Nephron progenitor cell (in vitro differentiated cells): ENCODE measurements around the gene KDM4B.

Source experiments
- DNase-seq: peaks from one replicate; pipeline ENCODE4 v3.0.0; 2021
- H3K27ac Mint-ChIP-seq: 2 replicates; pipeline ENCODE4 v1.8.0; 2021; ENCODE audit warnings: mild to moderate bottlenecking, moderate library complexity, mixed read lengths
- H3K27me3 Mint-ChIP-seq: 2 replicates; pipeline ENCODE4 v1.8.0; 2021; ENCODE audit warnings: mild to moderate bottlenecking, low read depth, mixed read lengths; ENCODE audit not compliant: poor library complexity
- H3K36me3 Mint-ChIP-seq: 2 replicates; pipeline ENCODE4 v1.8.0; 2021; ENCODE audit warnings: low read depth, mixed read lengths
- H3K4me1 Mint-ChIP-seq: 2 replicates; pipeline ENCODE4 v1.8.0; 2021; ENCODE audit warnings: mixed read lengths
- H3K4me3 Mint-ChIP-seq: 2 replicates; pipeline ENCODE4 v1.8.0; 2021; ENCODE audit warnings: mild to moderate bottlenecking, moderate library complexity, mixed read lengths
- H3K9me3 Mint-ChIP-seq: 2 replicates; pipeline ENCODE4 v1.8.0; 2021; ENCODE audit warnings: mild to moderate bottlenecking, moderate library complexity, mixed read lengths
- TF ChIP-seq, protein P1 (sequence below): fragments of 200-600 bp; sonication (generic); IDR thresholded peaks from 2 replicates; pipeline ENCODE4 v1.5.0; 2021; ENCODE audit warnings: antibody characterized with exemption

The KDM4B gene

GRCh38 chr19:5073153-5073844, 104.4 kb downstream of the KDM4B start:
- H3K4me3 Mint-ChIP-seq = no peak overlapping the region

GRCh38 chr19:5074407-5074806, 105.5 kb downstream of the KDM4B start:
- Mint-ChIP-seq H3K9me3 (no peaks in the 10 kb centered on the region), H3K4me3 (no peak overlapping the region), H3K27me3 (no peaks in the 10 kb centered on the region), H3K27ac (no peak overlapping the region), H3K36me3 (peaks cover 17% of the 10 kb centered on the region), H3K4me1 (peaks cover 13% of the 10 kb centered on the region)
- TF ChIP-seq, protein P1, sequence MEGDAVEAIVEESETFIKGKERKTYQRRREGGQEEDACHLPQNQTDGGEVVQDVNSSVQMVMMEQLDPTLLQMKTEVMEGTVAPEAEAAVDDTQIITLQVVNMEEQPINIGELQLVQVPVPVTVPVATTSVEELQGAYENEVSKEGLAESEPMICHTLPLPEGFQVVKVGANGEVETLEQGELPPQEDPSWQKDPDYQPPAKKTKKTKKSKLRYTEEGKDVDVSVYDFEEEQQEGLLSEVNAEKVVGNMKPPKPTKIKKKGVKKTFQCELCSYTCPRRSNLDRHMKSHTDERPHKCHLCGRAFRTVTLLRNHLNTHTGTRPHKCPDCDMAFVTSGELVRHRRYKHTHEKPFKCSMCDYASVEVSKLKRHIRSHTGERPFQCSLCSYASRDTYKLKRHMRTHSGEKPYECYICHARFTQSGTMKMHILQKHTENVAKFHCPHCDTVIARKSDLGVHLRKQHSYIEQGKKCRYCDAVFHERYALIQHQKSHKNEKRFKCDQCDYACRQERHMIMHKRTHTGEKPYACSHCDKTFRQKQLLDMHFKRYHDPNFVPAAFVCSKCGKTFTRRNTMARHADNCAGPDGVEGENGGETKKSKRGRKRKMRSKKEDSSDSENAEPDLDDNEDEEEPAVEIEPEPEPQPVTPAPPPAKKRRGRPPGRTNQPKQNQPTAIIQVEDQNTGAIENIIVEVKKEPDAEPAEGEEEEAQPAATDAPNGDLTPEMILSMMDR = no peak
- DNase-seq = no peak

More at GRCh38 chr19:5073153-5073844, 104.4 kb downstream of the KDM4B start:
- DNase-seq = no peak
- Mint-ChIP-seq H3K27ac (no peak overlapping the region), H3K4me1 (peaks cover 20% of the 10 kb centered on the region), H3K36me3 (peaks cover 13% of the 10 kb centered on the region), H3K9me3 (no peaks in the 10 kb centered on the region), H3K27me3 (no peaks in the 10 kb centered on the region)
- TF ChIP-seq, protein P1 = no peak

DNA sequence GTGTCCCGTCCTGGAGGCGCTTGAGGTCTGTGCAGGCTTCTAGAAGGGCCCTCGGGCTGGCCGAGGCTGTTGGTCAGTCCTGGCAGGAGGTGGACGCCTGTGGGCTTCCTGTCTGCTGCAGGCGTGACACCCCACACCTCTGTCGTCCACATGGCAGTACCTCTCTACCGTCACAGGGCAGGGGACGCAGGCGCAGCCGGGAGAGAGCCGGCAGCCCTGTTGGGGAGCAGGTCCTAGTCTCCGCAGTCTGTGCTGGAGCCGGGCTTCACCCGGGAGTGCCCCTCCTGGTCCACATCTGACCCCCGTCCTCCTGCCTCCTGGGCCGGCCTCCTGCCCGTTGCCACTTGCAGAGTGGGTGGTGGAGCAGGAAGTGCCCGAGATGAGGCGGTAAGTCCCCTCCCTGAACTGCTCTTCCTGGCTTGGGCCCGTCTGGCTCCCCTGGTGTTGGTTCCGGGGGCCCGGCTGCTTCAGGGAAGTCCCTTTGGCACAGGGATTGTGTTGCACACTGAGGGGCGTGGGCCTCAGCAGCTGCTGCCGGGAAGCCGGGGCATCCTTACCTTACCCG, 106.0 kb downstream of the KDM4B start:
- Mint-ChIP-seq H3K4me1 (peaks cover 11% of the 10 kb centered on the region), H3K9me3 (no peaks in the 10 kb centered on the region), H3K27ac (no peak overlapping the region), H3K27me3 (no peaks in the 10 kb centered on the region), H3K4me3 (no peak overlapping the region), H3K36me3 (peaks cover 19% of the 10 kb centered on the region)
- TF ChIP-seq, protein P1 = no peak
- DNase-seq = no peak

DNA sequence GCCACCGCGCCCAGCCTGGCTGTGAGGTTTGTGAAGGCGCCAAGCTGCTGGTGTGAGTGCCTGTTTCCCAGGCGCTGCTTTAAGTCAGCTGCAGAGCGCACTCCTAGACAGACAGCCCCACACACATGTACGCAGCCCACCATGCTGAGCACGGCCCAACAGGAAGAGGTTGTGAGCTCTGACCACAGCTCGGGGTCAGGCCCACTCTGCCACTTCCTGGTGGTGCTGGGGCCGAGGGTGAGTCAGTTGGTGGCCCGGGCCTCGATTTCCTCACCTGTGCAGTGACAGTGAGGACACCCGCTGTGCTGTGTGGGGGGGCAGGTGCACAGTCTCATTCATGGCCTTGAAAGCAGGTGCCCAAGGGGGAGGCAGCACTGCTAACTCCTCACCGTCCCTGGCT, 106.7 kb downstream of the KDM4B start:
- no peak overlapping the region for H3K27ac Mint-ChIP-seq
- no peaks in the 10 kb centered on the region for H3K27me3 Mint-ChIP-seq
- peaks cover 22% of the 10 kb centered on the region for H3K36me3 Mint-ChIP-seq
- peaks cover 11% of the 10 kb centered on the region for H3K4me1 Mint-ChIP-seq
- H3K9me3 Mint-ChIP-seq = no peaks in the 10 kb centered on the region
- no peak for DNase-seq
- H3K4me3 Mint-ChIP-seq = no peak overlapping the region
- TF ChIP-seq, protein P1 = no peak

- H3K27me3 Mint-ChIP-seq = no peaks in the 10 kb centered on the region
- peak overlapping the region; percentile 45 for H3K27ac Mint-ChIP-seq
- TF ChIP-seq, protein P1 = no peak
- H3K4me3 Mint-ChIP-seq = no peak overlapping the region
- H3K9me3 Mint-ChIP-seq = no peaks in the 10 kb centered on the region
- H3K4me1 Mint-ChIP-seq = peaks cover 17% of the 10 kb centered on the region
- DNase-seq = no peak
- peaks cover 26% of the 10 kb centered on the region for H3K36me3 Mint-ChIP-seq
Observed at GRCh38 chr19:5076440-5077208, 107.7 kb downstream of the KDM4B start.
